HepG2 (cell line): ENCODE results near the gene IGF2BP3. TPM values are rescaled to one million over a fixed set of nuclear protein-coding genes. Genes with fewer than 3 reads are reported as not detected.

Source experiments
- BHLHE40 ChIP-seq: IDR thresholded peaks from 2 replicates; pipeline ENCODE4 v1.6.1; 2011; ENCODE audit warnings: low read length, improper control_type of control experiment
- CEBPB ChIP-seq: IDR thresholded peaks from 2 replicates; pipeline ENCODE4 v1.6.1; 2011; ENCODE audit warnings: low read depth, low read length, improper control_type of control experiment, borderline replicate concordance
- CENPT ChIP-seq: sonication (generic); formaldehyde crosslinking; IDR thresholded peaks from 2 replicates; pipeline ENCODE4 v1.8.0; 2022; ENCODE audit warnings: low read depth, mild to moderate bottlenecking, moderate library complexity, missing genetic modification reagents
- DDIT3 ChIP-seq: sonication (generic); formaldehyde crosslinking; IDR thresholded peaks from 2 replicates; pipeline ENCODE4 v1.4.0; 2020; ENCODE audit warnings: mild to moderate bottlenecking, missing genetic modification reagents
- DMAP1 ChIP-seq: IDR thresholded peaks from 2 replicates; pipeline ENCODE4 v1.6.1; 2016
- FOSL2 ChIP-seq: sonication (generic); formaldehyde crosslinking; IDR thresholded peaks from 2 replicates; pipeline ENCODE4 v1.4.0; 2020; ENCODE audit warnings: missing genetic modification reagents
- KLF11 ChIP-seq: IDR thresholded peaks from 2 replicates; pipeline ENCODE4 v1.6.1; 2016; ENCODE audit warnings: missing compliant biosample characterization
- MEIS2 ChIP-seq: sonication (generic); formaldehyde crosslinking; IDR thresholded peaks from 2 replicates; pipeline ENCODE4 v1.9.0; 2021; ENCODE audit warnings: mild to moderate bottlenecking, missing genetic modification reagents
- MTA3 ChIP-seq: sonication (generic); formaldehyde crosslinking; IDR thresholded peaks from 2 replicates; pipeline ENCODE4 v1.4.0; 2020; ENCODE audit warnings: missing genetic modification reagents
- POGK ChIP-seq: sonication (generic); formaldehyde crosslinking; conservative IDR thresholded peaks from 2 replicates; pipeline ENCODE4 v1.8.0; 2022; ENCODE audit warnings: mild to moderate bottlenecking, moderate library complexity, missing genetic modification reagents
- POLR2A ChIP-seq, 2 experiments: IDR thresholded peaks; 2 replicates each; pipeline ENCODE4 v1.6.1; 2011; ENCODE audit warnings: low read depth in 2 of 2, low read length in 2 of 2, mild to moderate bottlenecking in 1 of 2, moderate library complexity in 1 of 2; ENCODE audit not compliant: insufficient read depth in 1 of 2
- POLR2G ChIP-seq: fragments of 200-400 bp; formaldehyde crosslinking; IDR thresholded peaks from 2 replicates; pipeline ENCODE4 v1.6.1; 2018; ENCODE audit warnings: mild to moderate bottlenecking, low read depth, low read length, moderate library complexity
- TBL1XR1 ChIP-seq: fragments of 150-350 bp; IDR thresholded peaks from 2 replicates; pipeline ENCODE4 v1.6.1; 2014; ENCODE audit warnings: borderline replicate concordance, low read length; ENCODE audit not compliant: partially characterized antibody
- THAP8 ChIP-seq: sonication (generic); formaldehyde crosslinking; IDR thresholded peaks from 2 replicates; pipeline ENCODE4 v1.5.1; 2020; ENCODE audit warnings: missing genetic modification reagents, mild to moderate bottlenecking, borderline replicate concordance
- U2AF2 ChIP-seq: fragments of 200-400 bp; formaldehyde crosslinking; IDR thresholded peaks from 2 replicates; pipeline ENCODE4 v1.6.1; 2017; ENCODE audit warnings: low read depth, mild to moderate bottlenecking, low read length
- ZNF207 ChIP-seq: fragments of 450-650 bp; IDR thresholded peaks from 2 replicates; pipeline ENCODE4 v1.6.1; 2016; ENCODE audit warnings: antibody characterized with exemption, borderline replicate concordance
- ZNF318 ChIP-seq: sonication (generic); formaldehyde crosslinking; IDR thresholded peaks from 2 replicates; pipeline ENCODE4 v1.4.0; 2020; ENCODE audit warnings: mild to moderate bottlenecking, missing genetic modification reagents
- ZNF432 ChIP-seq: sonication (generic); formaldehyde crosslinking; IDR thresholded peaks from 2 replicates; pipeline ENCODE4 v1.5.0; 2020; ENCODE audit warnings: missing genetic modification reagents, mild to moderate bottlenecking, borderline replicate concordance
- ZNF556 ChIP-seq: sonication (generic); formaldehyde crosslinking; IDR thresholded peaks from 2 replicates; pipeline ENCODE4 v1.4.0; 2020; ENCODE audit warnings: mild to moderate bottlenecking, missing genetic modification reagents, borderline replicate concordance
- polyA plus RNA-seq, 8 experiments: library from polyadenylated mRNA; depleted of rRNA in 3 of 8; stranded (reverse) in 7 of 8; unstranded in 1 of 8; fragments of >200 nt; fragmentation: Illumina TruSeq in 4 of 8; extraction: Trizol in 4 of 8; gene quantifications; 2 replicates each; pipeline versions ENCODE4 v1.2.1 to v1.2.3, GENCODE V29; 2011 to 2016; ENCODE audit warnings: low read depth in 4 of 8, missing spikeins in 1 of 8, mixed read lengths in 1 of 8; ENCODE audit not compliant: insufficient read depth in 1 of 8
- total RNA-seq, 5 experiments: library from RNA; depleted of rRNA; stranded (reverse); fragments of >200 nt; fragmentation: Illumina TruSeq; extraction: Trizol; gene quantifications; 2 replicates each; pipeline ENCODE4 v1.2.3, GENCODE V29; 2016; ENCODE audit warnings: low read depth in 1 of 5

Gene IGF2BP3
- total and polyA plus RNA-seq, 2 of the 13 experiments (the other 11 are each of a cell fraction or from before 2014, with no cell fraction given) = 37.7 to 39.5 TPM

- no peak; the same call in 1 of the 2 replicates for TF ChIP-seq ZNF556
- peak; percentile 85 for TF ChIP-seq POLR2G
- TF ChIP-seq POLR2A (IDR thresholded peaks at IDR 0.05; ENCODE audit: insufficient read depth in 1 of 2, low read depth in 2 of 2, low read length in 2 of 2) = peak; percentile 81 to 84; a peak in 3 of 4 replicates
- TF ChIP-seq BHLHE40 = peak; percentile 26; the same call in 1 of the 2 replicates
- peak; percentile 72; the same call in 1 of the 2 replicates for TF ChIP-seq POGK (CRISPR knock-in tag)
- no peak for TF ChIP-seq MTA3 (CRISPR knock-in tag)
- no peak for TF ChIP-seq DDIT3 (CRISPR knock-in tag)
- no peak for TF ChIP-seq ZNF318 (CRISPR knock-in tag)
- peak; percentile 80 for TF ChIP-seq CEBPB
- no peak for TF ChIP-seq CENPT (CRISPR knock-in tag)
- peak; percentile 37 for TF ChIP-seq TBL1XR1
- TF ChIP-seq DMAP1 (CRISPR knock-in tag) = no peak
- TF ChIP-seq FOSL2 (CRISPR knock-in tag) = peak; percentile 81
- peak; percentile 81 for TF ChIP-seq MEIS2 (CRISPR knock-in tag)
- TF ChIP-seq ZNF207 = no peak
- TF ChIP-seq KLF11 (CRISPR knock-in tag) = no peak
- TF ChIP-seq THAP8 (CRISPR knock-in tag) = no peak
- TF ChIP-seq U2AF2 = no peak
- TF ChIP-seq ZNF432 (CRISPR knock-in tag) = no peak
Measured at GRCh38 chr7:23293500-23294073, 176.7 kb downstream of the IGF2BP3 start (continued).
